Fibroblast of lung (primary cell): ENCODE results near the gene CMSS1. TPM values are rescaled to one million over a fixed set of nuclear protein-coding genes. Genes with fewer than 3 reads are reported as not detected.

ENCODE experiments used
- DNase-seq, 2 donors: peaks; one replicate each; pipeline versions ENCODE4 v3.0.0 to v3.0.0-alpha.2; 2010; ENCODE audit warnings: low read depth in 2 of 2
- H2AFZ ChIP-seq: 2 replicates; pipeline ENCODE4 v1.5.1; 2012; ENCODE audit warnings: low read length, control low read depth, inconsistent platforms
- H3K27ac ChIP-seq: 2 replicates; pipeline ENCODE4 v1.5.1; 2011; ENCODE audit warnings: low read length, control low read depth; ENCODE audit not compliant: insufficient read depth
- H3K27me3 ChIP-seq: 2 replicates; pipeline ENCODE4 v1.5.1; 2011; ENCODE audit warnings: mild to moderate bottlenecking, low read length; ENCODE audit not compliant: control insufficient read depth, insufficient read depth
- H3K36me3 ChIP-seq: 2 replicates; pipeline ENCODE4 v1.5.1; 2011; ENCODE audit warnings: low read length; ENCODE audit not compliant: control insufficient read depth, insufficient read depth
- H3K4me1 ChIP-seq: 2 replicates; pipeline ENCODE4 v1.5.1; 2011; ENCODE audit warnings: low read length; ENCODE audit not compliant: control insufficient read depth, insufficient read depth; ENCODE audit errors: extremely low read depth
- H3K4me2 ChIP-seq: 2 replicates; pipeline ENCODE4 v1.5.1; 2011; ENCODE audit warnings: low read length, control low read depth; ENCODE audit not compliant: insufficient read depth; ENCODE audit errors: extremely low read depth
- H3K4me3 ChIP-seq, 4 experiments: fragments of 200-600 bp in 1 of 4; sonication (generic) in 1 of 4; replicated peaks in 1 of 4; 2 replicates each; pipeline ENCODE4 v1.5.1; 2011 to 2016; ENCODE audit warnings: low read length in 4 of 4, low read depth in 3 of 4, mild to moderate bottlenecking in 3 of 4, control low read depth in 2 of 4, inconsistent platforms in 1 of 4, mixed read lengths in 1 of 4; ENCODE audit not compliant: insufficient read depth in 1 of 4; ENCODE audit errors: control extremely low read depth in 1 of 4
- H3K79me2 ChIP-seq: 2 replicates; pipeline ENCODE4 v1.5.1; 2012; ENCODE audit warnings: mild to moderate bottlenecking, low read length, inconsistent platforms; ENCODE audit not compliant: control insufficient read depth, insufficient read depth
- H3K9ac ChIP-seq: 2 replicates; pipeline ENCODE4 v1.5.1; 2011; ENCODE audit warnings: mild to moderate bottlenecking, low read length, control low read depth; ENCODE audit not compliant: insufficient read depth
- H3K9me3 ChIP-seq: 2 replicates; pipeline ENCODE4 v1.5.1; 2012; ENCODE audit warnings: low read depth, low read length; ENCODE audit not compliant: control insufficient read depth, insufficient read depth
- H4K20me1 ChIP-seq: 2 replicates; pipeline ENCODE4 v1.5.1; 2011; ENCODE audit warnings: low read length; ENCODE audit not compliant: control insufficient read depth, insufficient read depth; ENCODE audit errors: extremely low read depth
- CTCF ChIP-seq, 2 donors: IDR thresholded peaks in 1 of 2; conservative IDR thresholded peaks in 1 of 2; 1 replicate in 1 of 2; 2 replicates in 1 of 2; pipeline ENCODE4 v1.5.1; 2011 to 2012; ENCODE audit warnings: low read length in 2 of 2, control low read depth in 1 of 2, inconsistent platforms in 1 of 2, low read depth in 1 of 2, mild to moderate bottlenecking in 1 of 2
- EZH2 ChIP-seq: IDR thresholded peaks from 2 replicates; pipeline ENCODE4 v1.5.1; 2012; ENCODE audit warnings: low read length, control low read depth, mild to moderate bottlenecking; ENCODE audit errors: missing control alignments
- polyA plus RNA-seq, 2 donors: library from polyadenylated mRNA; depleted of rRNA in 1 of 2; stranded (reverse) in 1 of 2; unstranded in 1 of 2; fragments of >200 nt; gene quantifications; 2 replicates each; pipeline ENCODE4 v1.2.1, GENCODE V29; 2011 to 2012; ENCODE audit warnings: missing spikeins in 1 of 2
- total RNA-seq: library from RNA; depleted of rRNA; stranded (reverse); fragments of >200 nt; gene quantifications from 2 replicates; pipeline ENCODE4 v1.2.1, GENCODE V29; 2014

The CMSS1 gene
- total and polyA plus RNA-seq, 2 donors (not counting 1 experiment from before 2014, with no cell fraction given): 6.9 to 13.2 TPM

DNA sequence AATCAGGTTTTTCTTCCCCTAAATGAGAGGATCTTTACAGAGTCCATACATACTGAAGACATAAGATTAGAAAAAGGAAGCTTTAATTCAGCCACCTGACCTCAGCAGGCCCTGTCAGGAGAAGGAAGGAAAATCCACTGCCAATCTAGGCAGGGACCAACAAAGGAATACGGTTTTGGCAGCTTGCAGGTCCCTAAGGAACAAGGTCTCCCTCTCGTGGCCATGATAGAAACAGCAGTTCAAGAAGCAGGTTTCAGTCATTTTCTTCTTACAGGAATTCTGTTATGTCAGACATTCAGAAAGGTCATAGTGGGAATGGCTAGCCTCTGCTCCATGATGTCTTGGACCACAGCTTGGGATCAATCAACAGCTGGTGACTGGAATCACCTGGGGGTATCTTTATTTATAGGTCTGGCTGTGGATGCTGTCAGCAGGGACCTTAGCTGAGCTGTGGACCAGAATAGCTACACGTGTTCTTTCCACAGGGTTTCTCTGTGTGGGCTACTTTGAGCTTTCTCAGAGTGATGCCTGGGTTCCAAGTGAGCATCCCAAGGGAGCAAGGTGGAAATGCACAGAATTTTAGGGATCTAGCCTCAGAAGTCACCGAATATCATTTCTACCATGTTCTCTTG, 9.4 kb upstream of the CMSS1 start:
- Histone ChIP-seq H3K4me3 (no peak overlapping the region), H3K9ac (no peak overlapping the region), H3K4me2 (no peak overlapping the region), H3K27me3 (no peaks in the 10 kb centered on the region), H3K27ac (no peak overlapping the region), H4K20me1 (no peaks in the 10 kb centered on the region), H2AFZ (no peak overlapping the region), H3K9me3 (no peaks in the 10 kb centered on the region), H3K4me1 (no peaks in the 10 kb centered on the region), H3K79me2 (no peaks in the 10 kb centered on the region), H3K36me3 (no peaks in the 10 kb centered on the region)
- DNase-seq: peak; percentile 79 to 85
- peak; percentile 86 to 95 for TF ChIP-seq CTCF (conservative IDR thresholded peaks at IDR 0.05 in 1 of 2, IDR thresholded peaks at IDR 0.05 in 1 of 2; ENCODE audit: low read depth in 1 of 2, low read length in 2 of 2)
- TF ChIP-seq EZH2: no peak

- no peak for DNase-seq
- no peak overlapping the region for H3K27ac ChIP-seq
- H3K9me3 ChIP-seq: no peaks in the 10 kb centered on the region
- H3K4me2 ChIP-seq: no peak overlapping the region
- no peaks in the 10 kb centered on the region for H3K27me3 ChIP-seq
- TF ChIP-seq CTCF (conservative IDR thresholded peaks at IDR 0.05 in 1 of 2, IDR thresholded peaks at IDR 0.05 in 1 of 2; ENCODE audit: low read depth in 1 of 2, low read length in 2 of 2) (no peak), EZH2 (no peak)
- H3K4me3 ChIP-seq: no peak overlapping the region
- no peaks in the 10 kb centered on the region for H3K79me2 ChIP-seq
- no peaks in the 10 kb centered on the region for H3K36me3 ChIP-seq
- no peaks in the 10 kb centered on the region for H4K20me1 ChIP-seq
- no peaks in the 10 kb centered on the region for H3K4me1 ChIP-seq
- no peak overlapping the region for H2AFZ ChIP-seq
- no peak overlapping the region for H3K9ac ChIP-seq
Measured at GRCh38 chr3:99809565-99809964, 8.1 kb upstream of the CMSS1 start.

GRCh38 chr3:99810403-99810802, 7.3 kb upstream of the CMSS1 start:
- Histone ChIP-seq H3K36me3 (no peaks in the 10 kb centered on the region), H4K20me1 (no peaks in the 10 kb centered on the region), H2AFZ (no peak overlapping the region), H3K9ac (no peak overlapping the region), H3K27ac (no peak overlapping the region), H3K9me3 (no peaks in the 10 kb centered on the region), H3K27me3 (no peaks in the 10 kb centered on the region), H3K4me3 (no peak overlapping the region), H3K79me2 (no peaks in the 10 kb centered on the region), H3K4me1 (no peaks in the 10 kb centered on the region), H3K4me2 (no peak overlapping the region)
- TF ChIP-seq CTCF (conservative IDR thresholded peaks at IDR 0.05 in 1 of 2, IDR thresholded peaks at IDR 0.05 in 1 of 2; ENCODE audit: low read depth in 1 of 2, low read length in 2 of 2) (no peak), EZH2 (no peak)
- DNase-seq: no peak
